ENCODE results near the gene NOL4L.

- TF ChIP-seq EZH2phosphoT487 (IDR thresholded peaks at IDR 0.05), result no peak
- no peak for TF ChIP-seq CTCF (IDR thresholded peaks at IDR 0.05)
- no peak for TF ChIP-seq EZH2 (IDR thresholded peaks at IDR 0.05)
Measured at GRCh38 chr20:32455901-32456701, 129.0 kb downstream of the NOL4L start.

Data from neural progenitor cell (in vitro differentiated cells).